ENCODE data around the gene CHD2.

- TF ChIP-seq CTCF (IDR thresholded peaks at IDR 0.05) (no peak), POLR2A (IDR thresholded peaks at IDR 0.05) (no peak)
Measured at GRCh38 chr15:92963794-92964193, 63.7 kb downstream of the CHD2 start.

All from thyroid gland (tissue), 4 donors.